HCT116 (cell line): ENCODE measurements around the gene TICAM1. TPM values are rescaled to one million over a fixed set of nuclear protein-coding genes. Genes with fewer than 3 reads are reported as not detected.
"Not testable (repeated sequence)": the region's sequence is repeated elsewhere in the genome, so short reads cannot be mapped to it uniquely, and the experiment has no call there.

Experiments used
- ATAC-seq: fragments of 200-7000 bp; cut with Tn5 transposase; 2 replicates; pipeline ENCODE4 v1.9.1; 2020; ENCODE audit warnings: mild to moderate bottlenecking, moderate library complexity
- BruUV-seq: library from RNA; stranded (reverse); fragments of 400-500 nt; replicated peaks from 2 replicates; lab custom pipeline; 2021; lab: Mats Ljungman, UMichigan
- CTCF ChIA-PET: fragments of 300-600 bp; sonication (Branson Sonifier 250); formaldehyde crosslinking; loops from one replicate; lab custom pipeline; 2021; ENCODE audit warnings: antibody characterized with exemption; lab: Charles Lee
- POLR2A ChIA-PET: fragments of 300-600, 350-600 bp; sonication (Branson Sonifier 250); formaldehyde crosslinking; loops from one replicate; lab custom pipeline; 2021; ENCODE audit warnings: antibody characterized with exemption; lab: Charles Lee
- RAD21 ChIA-PET, 2 experiments: fragments of 300-600 bp; sonication (Branson Sonifier 250); formaldehyde crosslinking; loops; one replicate each; lab custom pipeline; 2023; ENCODE audit warnings: low total read pairs in 2 of 2; ENCODE audit not compliant: uncharacterized antibody in 2 of 2, unreplicated experiment in 2 of 2, low non-redundant PET in 1 of 2; lab: Charles Lee
- DNase-seq: peaks from one replicate; pipeline ENCODE4 v3.0.0-alpha.2; 2010; ENCODE audit warnings: low read depth, low spot score
- H2AFZ ChIP-seq: fragments of 200-600 bp; shearing (Covaris generic), sonication (generic); 2 replicates; pipeline ENCODE4 v1.6.1; 2017; ENCODE audit warnings: low read depth, mixed run types, mixed read lengths, antibody characterized with exemption, low read length; ENCODE audit not compliant: poor library complexity, severe bottlenecking
- H3K27ac ChIP-seq: 2 replicates; pipeline ENCODE4 v1.5.1; 2012; ENCODE audit warnings: low read depth, low read length
- H3K27me3 ChIP-seq: fragments of 200-600 bp; sonication (generic); 2 replicates; pipeline ENCODE4 v1.6.1; 2016; ENCODE audit warnings: mixed run types, low read length, mixed read lengths; ENCODE audit not compliant: insufficient read depth
- H3K36me3 ChIP-seq, 2 experiments: fragments of 200-500 bp in 1 of 2; fragments of 200-600 bp in 1 of 2; sonication (Bioruptor generic) in 1 of 2; sonication (generic) in 1 of 2; 2 replicates each; pipeline versions ENCODE4 v1.5.1 to v1.6.1; 2014 to 2016; ENCODE audit warnings: low read length in 2 of 2, inconsistent platforms in 1 of 2, mixed read lengths in 1 of 2, mixed run types in 1 of 2; ENCODE audit not compliant: insufficient read depth in 2 of 2, control insufficient read depth in 1 of 2
- H3K4me1 ChIP-seq, 2 experiments: fragments of 200-600 bp in 1 of 2; sonication (generic) in 1 of 2; 2 replicates each; pipeline versions ENCODE4 v1.5.1 to v1.6.1; 2012 to 2017; ENCODE audit warnings: low read length in 2 of 2, inconsistent platforms in 1 of 2, mild to moderate bottlenecking in 1 of 2, mixed read lengths in 1 of 2, mixed run types in 1 of 2, moderate library complexity in 1 of 2; ENCODE audit not compliant: insufficient read depth in 2 of 2, control insufficient read depth in 1 of 2
- H3K4me2 ChIP-seq: fragments of 200-600 bp; sonication (generic); 2 replicates; pipeline ENCODE4 v1.6.1; 2017; ENCODE audit warnings: mixed run types, low read length, mixed read lengths
- H3K4me3 ChIP-seq, 2 experiments: fragments of 200-600 bp in 1 of 2; sonication (generic) in 1 of 2; replicated peaks in 1 of 2; 2 replicates each; pipeline ENCODE4 v1.5.1; 2011 to 2016; ENCODE audit warnings: low read length in 2 of 2, control low read depth in 1 of 2, low read depth in 1 of 2, mild to moderate bottlenecking in 1 of 2, mixed read lengths in 1 of 2, mixed run types in 1 of 2
- H3K79me2 ChIP-seq: fragments of 200-600 bp; sonication (generic); 2 replicates; pipeline ENCODE4 v1.6.1; 2017; ENCODE audit warnings: mild to moderate bottlenecking, mixed run types, low read length, moderate library complexity, mixed read lengths; ENCODE audit not compliant: insufficient read depth
- H3K9ac ChIP-seq: fragments of 200-600 bp; sonication (generic); 2 replicates; pipeline ENCODE4 v1.6.1; 2016; ENCODE audit warnings: low read length, mixed read lengths
- H3K9me2 ChIP-seq: fragments of 200-600 bp; sonication (generic), shearing (Covaris generic); 2 replicates; pipeline ENCODE4 v1.6.1; 2017; ENCODE audit warnings: mixed run types, mild to moderate bottlenecking, moderate library complexity; ENCODE audit not compliant: insufficient read depth
- H3K9me3 ChIP-seq, 2 experiments: fragments of 200-500 bp in 1 of 2; fragments of 200-600 bp in 1 of 2; sonication (Bioruptor generic) in 1 of 2; sonication (generic) in 1 of 2; 2 replicates each; pipeline ENCODE4 v1.6.1; 2014 to 2017; ENCODE audit warnings: low read length in 2 of 2, mixed read lengths in 2 of 2, inconsistent platforms in 1 of 2, low read depth in 1 of 2, mild to moderate bottlenecking in 1 of 2, mixed run types in 1 of 2, moderate library complexity in 1 of 2; ENCODE audit not compliant: control insufficient read depth in 1 of 2, insufficient read depth in 1 of 2
- H4K20me1 ChIP-seq: fragments of 200-600 bp; sonication (generic), shearing (Covaris generic); 2 replicates; pipeline ENCODE4 v1.6.1; 2017; ENCODE audit warnings: mixed run types, mild to moderate bottlenecking, moderate library complexity; ENCODE audit not compliant: insufficient read depth
- CTCF ChIP-seq, 3 experiments: fragments of 200-600 bp in 1 of 3; sonication (generic) in 1 of 3; IDR thresholded peaks in 2 of 3; conservative IDR thresholded peaks in 1 of 3; 2 replicates each; pipeline ENCODE4 v1.5.1; 2012 to 2017; ENCODE audit warnings: low read depth in 2 of 3, low read length in 2 of 3, antibody characterized with exemption in 1 of 3, borderline replicate concordance in 1 of 3, control low read depth in 1 of 3, mild to moderate bottlenecking in 1 of 3, mixed read lengths in 1 of 3, mixed run types in 1 of 3, moderate library complexity in 1 of 3; ENCODE audit not compliant: insufficient read depth in 1 of 3
- EGR1 ChIP-seq: IDR thresholded peaks from 2 replicates; pipeline ENCODE4 v1.6.1; 2012; ENCODE audit warnings: low read depth
- EZH2phosphoT487 ChIP-seq: fragments of 200-600 bp; IDR thresholded peaks from 2 replicates; pipeline ENCODE4 v1.6.1; 2018; ENCODE audit warnings: antibody characterized with exemption, borderline replicate concordance
- MAX ChIP-seq: IDR thresholded peaks from 2 replicates; pipeline ENCODE4 v1.6.1; 2012
- POLR2A ChIP-seq: IDR thresholded peaks from 2 replicates; pipeline ENCODE4 v1.7.0; 2011; ENCODE audit warnings: borderline replicate concordance; ENCODE audit not compliant: insufficient read depth, insufficient read length; ENCODE audit errors: extremely low read depth
- RAD21 ChIP-seq: IDR thresholded peaks from 2 replicates; pipeline ENCODE4 v1.6.1; 2012; ENCODE audit warnings: low read depth, mild to moderate bottlenecking
- REST ChIP-seq: IDR thresholded peaks from 2 replicates; pipeline ENCODE4 v1.6.1; 2012; ENCODE audit warnings: low read depth
- SP1 ChIP-seq: IDR thresholded peaks from 2 replicates; pipeline ENCODE4 v1.6.1; 2012; ENCODE audit warnings: low read depth
- SRF ChIP-seq: IDR thresholded peaks from 2 replicates; pipeline ENCODE4 v1.6.1; 2012; ENCODE audit warnings: low read depth
- TCF7L2 ChIP-seq: IDR thresholded peaks from 2 replicates; pipeline ENCODE4 v1.7.0; 2011; ENCODE audit warnings: borderline replicate concordance, inconsistent platforms; ENCODE audit not compliant: insufficient read depth, insufficient read length; ENCODE audit errors: extremely low read depth
- YY1 ChIP-seq: IDR thresholded peaks from 2 replicates; pipeline ENCODE4 v1.6.1; 2011; ENCODE audit warnings: low read length, low read depth, moderate library complexity, mild to moderate bottlenecking; ENCODE audit not compliant: insufficient replicate concordance; ENCODE audit errors: extremely low read depth
- ZNF274 ChIP-seq: fragments of 200-500 bp; sonication (Bioruptor generic); IDR thresholded peaks from 2 replicates; pipeline ENCODE4 v1.6.1; 2014; ENCODE audit warnings: mild to moderate bottlenecking, low read depth, low read length, inconsistent platforms
- intact Hi-C: fragments of 100-400 bp; cut with micrococcal nuclease; formaldehyde crosslinking; loops from 2 replicates; pipeline ENCODE4 v1.10.0; 2022
- total RNA-seq: library from RNA; stranded (reverse); gene quantifications from one replicate; pipeline ENCODE4 v1.2.1, GENCODE V29; 2021; ENCODE audit not compliant: unreplicated experiment

Gene TICAM1
- total RNA-seq, 1 experiment from 2014 or later = 28.7 TPM

- RAD21 ChIA-PET = interaction anchor here in 1 of 2 experiments (0.6 kb wide), 1 partner anchor 8 kb away, joined by 3 read pairs; no protein-coding TSS in a partner anchor
- H3K9ac ChIP-seq, POLR2A ChIA-PET, H3K9me2 ChIP-seq, H3K4me2 ChIP-seq, H3K27ac ChIP-seq, H3K9me3 ChIP-seq, CTCF ChIA-PET, H4K20me1 ChIP-seq, BruUV-seq, intact Hi-C loops, H2AFZ ChIP-seq, H3K4me3 ChIP-seq, H3K27me3 ChIP-seq, H3K36me3 ChIP-seq, DNase-seq, H3K79me2 ChIP-seq, ATAC-seq: not testable (repeated sequence)
- peaks cover 10 to 12% of the 10 kb centered on the region in 2 experiments for H3K4me1 ChIP-seq
These were observed 45.0 kb downstream of the TICAM1 start for GRCh38 chr19:4786412-4787016.

- no peaks in the 10 kb centered on the region for H3K79me2 ChIP-seq
- ChIA-PET RAD21 (no interaction called here), CTCF (interaction anchor here (1.6 kb wide), 1 partner anchor 9 kb away, joined by 14 read pairs; the partner anchor contains the start of gene FEM1A), POLR2A (no interaction called here)
- no peak overlapping the region for H3K4me3 ChIP-seq
- H2AFZ ChIP-seq = no peak overlapping the region
- no peaks in the 10 kb centered on the region for H3K9me2 ChIP-seq
- no peaks in the 10 kb centered on the region for H4K20me1 ChIP-seq
- DNase-seq = no peak
- H3K27ac ChIP-seq = no peak overlapping the region
- H3K4me2 ChIP-seq = no peak overlapping the region
- no peaks in the 10 kb centered on the region for H3K36me3 ChIP-seq
- peaks cover 0 to 5% of the 10 kb centered on the region in 2 experiments; a peak in 1 of 4 replicates for H3K9me3 ChIP-seq
- peaks cover 5 to 6% of the 10 kb centered on the region in 2 experiments; a peak in 3 of 4 replicates for H3K4me1 ChIP-seq
- BruUV-seq = no TSS peak
- H3K9ac ChIP-seq = no peak overlapping the region
- intact Hi-C loops = no loop called here
- ATAC-seq = no peak
- H3K27me3 ChIP-seq = no peaks in the 10 kb centered on the region
- TF ChIP-seq SP1 (no peak), TCF7L2 (no peak), POLR2A (no peak), RAD21 (no peak), EZH2phosphoT487 (no peak), SRF (no peak), EGR1 (no peak), YY1 (no peak), CTCF (IDR thresholded peaks at IDR 0.05 in 2 of 3, conservative IDR thresholded peaks at IDR 0.05 in 1 of 3; ENCODE audit: borderline replicate concordance in 1 of 3, insufficient read depth in 1 of 3, low read depth in 2 of 3, low read length in 2 of 3) (no peak), MAX (no peak), REST (no peak), ZNF274 (no peak)
These were observed 49.7 kb downstream of the TICAM1 start for GRCh38 chr19:4781801-4782200.
